GM18870 (cell line): ENCODE data around the gene WIPI1.

ENCODE experiments used
- ATAC-seq: cut with Tn5 transposase; IDR thresholded peaks from one replicate; pipeline ENCODE4 v1.9.1; 2021; ENCODE audit warnings: moderate library complexity; ENCODE audit not compliant: unreplicated experiment

WIPI1 gene

GRCh38 chr17:68440526-68440925 lies 16.8 kb downstream of the WIPI1 start:
- no peak for ATAC-seq

- ATAC-seq: no peak
These were observed 17.5 kb downstream of the WIPI1 start for GRCh38 chr17:68439656-68440290.

GRCh38 chr17:68437979-68438822 lies 19.1 kb downstream of the WIPI1 start:
- peak; percentile 59 for ATAC-seq

GRCh38 chr17:68435876-68436842 lies 21.1 kb downstream of the WIPI1 start:
- ATAC-seq: no peak

GRCh38 chr17:68435361-68435760 lies 21.9 kb downstream of the WIPI1 start:
- no peak for ATAC-seq

GRCh38 chr17:68433911-68434508 lies 23.3 kb downstream of the WIPI1 start:
- ATAC-seq: no peak

GRCh38 chr17:68433211-68433610 lies 24.1 kb downstream of the WIPI1 start:
- ATAC-seq: no peak

GRCh38 chr17:68432086-68432864 lies 25.0 kb downstream of the WIPI1 start:
- no peak for ATAC-seq

- no peak for ATAC-seq
These were observed 25.6 kb downstream of the WIPI1 start for GRCh38 chr17:68431661-68432071.

GRCh38 chr17:68431045-68431608 lies 26.2 kb downstream of the WIPI1 start:
- no peak for ATAC-seq

- no peak for ATAC-seq
These were observed 27.4 kb downstream of the WIPI1 start for GRCh38 chr17:68429881-68430280.

GRCh38 chr17:68428498-68429172 lies 28.7 kb downstream of the WIPI1 start:
- ATAC-seq: no peak

GRCh38 chr17:68427575-68427974 lies 29.7 kb downstream of the WIPI1 start:
- no peak for ATAC-seq

GRCh38 chr17:68425979-68426378 lies 31.3 kb downstream of the WIPI1 start:
- ATAC-seq: no peak

GRCh38 chr17:68424861-68425260 lies 32.4 kb downstream of the WIPI1 start:
- no peak for ATAC-seq

GRCh38 chr17:68424203-68424602 lies 33.1 kb downstream of the WIPI1 start:
- ATAC-seq: no peak

- ATAC-seq: no peak
These were observed 34.0 kb downstream of the WIPI1 start for GRCh38 chr17:68423251-68423650.

- ATAC-seq: no peak
These were observed 34.5 kb downstream of the WIPI1 start for GRCh38 chr17:68422821-68423220.

- no peak for ATAC-seq
These were observed 35.8 kb downstream of the WIPI1 start for GRCh38 chr17:68421486-68421885.
